ENCODE measurements around the gene SLC9A4. TPM values are rescaled to one million over a fixed set of nuclear protein-coding genes. Genes with fewer than 3 reads are reported as not detected.

The SLC9A4 gene
- total RNA-seq, 1 donor from 2014 or later = 2.2 TPM

DNA sequence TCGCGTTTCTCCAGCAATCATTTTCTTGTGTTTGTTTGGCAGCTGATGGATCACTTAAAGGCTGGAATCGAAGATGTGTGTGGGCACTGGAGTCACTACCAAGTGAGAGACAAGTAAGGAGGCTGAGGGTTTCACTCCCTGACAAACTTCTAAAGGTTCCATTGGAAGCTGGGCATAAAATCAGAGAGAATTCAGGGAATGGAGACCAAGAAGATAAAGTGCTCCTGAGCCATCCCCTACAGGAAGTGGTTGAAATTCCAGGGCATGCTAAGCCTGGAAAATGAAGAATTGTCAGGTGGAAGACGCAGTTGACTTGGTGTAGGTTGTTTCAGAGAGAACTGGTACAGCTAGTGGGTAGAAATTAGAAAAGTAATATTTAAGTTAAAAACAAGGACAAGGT, 39.1 kb downstream of the SLC9A4 start:
- DNase-seq (ENCODE audit: low read depth) = no peak
- Histone ChIP-seq H3K4me3 (ENCODE audit: low read depth, low read length) (no peak overlapping the region), H3K36me3 (ENCODE audit: control insufficient read depth, insufficient read depth, low read length) (no peaks in the 10 kb centered on the region), H3K27me3 (ENCODE audit: control insufficient read depth, insufficient read depth, low read length) (no peaks in the 10 kb centered on the region)
- TF ChIP-seq, protein P1, sequence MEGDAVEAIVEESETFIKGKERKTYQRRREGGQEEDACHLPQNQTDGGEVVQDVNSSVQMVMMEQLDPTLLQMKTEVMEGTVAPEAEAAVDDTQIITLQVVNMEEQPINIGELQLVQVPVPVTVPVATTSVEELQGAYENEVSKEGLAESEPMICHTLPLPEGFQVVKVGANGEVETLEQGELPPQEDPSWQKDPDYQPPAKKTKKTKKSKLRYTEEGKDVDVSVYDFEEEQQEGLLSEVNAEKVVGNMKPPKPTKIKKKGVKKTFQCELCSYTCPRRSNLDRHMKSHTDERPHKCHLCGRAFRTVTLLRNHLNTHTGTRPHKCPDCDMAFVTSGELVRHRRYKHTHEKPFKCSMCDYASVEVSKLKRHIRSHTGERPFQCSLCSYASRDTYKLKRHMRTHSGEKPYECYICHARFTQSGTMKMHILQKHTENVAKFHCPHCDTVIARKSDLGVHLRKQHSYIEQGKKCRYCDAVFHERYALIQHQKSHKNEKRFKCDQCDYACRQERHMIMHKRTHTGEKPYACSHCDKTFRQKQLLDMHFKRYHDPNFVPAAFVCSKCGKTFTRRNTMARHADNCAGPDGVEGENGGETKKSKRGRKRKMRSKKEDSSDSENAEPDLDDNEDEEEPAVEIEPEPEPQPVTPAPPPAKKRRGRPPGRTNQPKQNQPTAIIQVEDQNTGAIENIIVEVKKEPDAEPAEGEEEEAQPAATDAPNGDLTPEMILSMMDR (IDR thresholded peaks at IDR 0.05; ENCODE audit: insufficient read depth, low read length, poor library complexity, severe bottlenecking) = no peak

DNA sequence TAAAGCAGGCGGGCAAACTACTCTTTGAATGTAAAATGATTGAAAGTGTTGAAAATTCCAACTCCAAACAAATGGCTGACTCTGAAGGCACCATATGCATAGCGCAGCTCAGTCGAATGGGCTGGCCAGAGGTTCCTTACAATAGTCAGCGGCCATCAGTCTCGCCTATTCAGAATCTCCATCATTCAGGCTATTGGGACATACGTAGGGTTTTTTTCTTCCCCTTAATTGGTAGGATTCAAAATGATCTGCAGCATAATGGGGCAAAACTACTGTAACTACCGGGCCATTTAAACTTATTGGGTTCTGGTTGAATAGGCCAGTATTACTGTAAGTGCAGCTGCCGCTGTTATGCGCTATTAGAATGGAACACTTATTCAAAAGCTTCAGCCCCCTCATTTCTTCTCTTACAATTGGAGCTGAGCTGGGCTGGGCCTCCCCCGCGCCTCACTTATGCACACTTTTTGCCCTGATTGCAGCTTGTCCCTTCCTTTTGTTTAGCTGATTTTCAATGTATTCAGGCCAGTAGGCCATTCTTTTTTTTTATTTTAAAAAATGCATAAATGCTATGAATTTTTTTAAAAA, 40.4 kb downstream of the SLC9A4 start:
- TF ChIP-seq, protein P1 (IDR thresholded peaks at IDR 0.05; ENCODE audit: insufficient read depth, low read length, poor library complexity, severe bottlenecking) = no peak
- no peaks in the 10 kb centered on the region for H3K27me3 ChIP-seq (ENCODE audit: control insufficient read depth, insufficient read depth, low read length)

DNA sequence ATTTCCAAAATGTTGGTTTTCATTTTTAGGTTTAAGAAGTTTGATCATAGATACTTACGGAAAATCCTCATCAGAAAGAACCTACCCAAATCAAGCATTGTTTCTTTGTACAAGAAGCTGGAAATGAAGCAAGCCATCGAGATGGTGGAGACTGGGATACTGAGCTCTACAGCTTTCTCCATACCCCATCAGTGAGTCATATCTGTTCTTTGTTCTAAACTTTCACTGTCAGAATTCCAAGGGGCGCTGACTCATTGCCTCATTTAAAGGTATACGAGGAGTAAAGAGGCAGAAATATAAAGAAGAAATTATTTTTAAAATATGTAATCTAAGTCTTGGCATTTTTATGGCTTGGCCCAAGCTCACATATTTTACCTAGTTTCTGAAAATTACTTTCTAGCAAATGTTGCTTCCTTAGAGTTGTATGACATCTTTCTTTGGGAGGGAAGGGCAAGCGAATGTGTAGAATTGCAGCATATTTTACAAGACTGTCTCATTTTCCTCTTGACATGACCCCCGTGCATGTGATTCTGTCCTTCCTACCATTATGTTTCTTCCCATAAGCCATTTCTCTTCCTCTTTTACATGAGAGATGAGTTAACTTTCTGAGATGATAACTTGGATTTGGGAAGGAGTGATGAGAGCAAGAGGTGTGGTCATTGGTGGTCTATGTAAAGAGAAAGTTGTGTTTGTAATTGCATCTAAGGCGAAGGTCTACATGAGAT, 41.2 kb downstream of the SLC9A4 start:
- Histone ChIP-seq H3K4me3 (ENCODE audit: low read depth, low read length) (no peak overlapping the region), H3K36me3 (ENCODE audit: control insufficient read depth, insufficient read depth, low read length) (no peaks in the 10 kb centered on the region), H3K27me3 (ENCODE audit: control insufficient read depth, insufficient read depth, low read length) (no peaks in the 10 kb centered on the region)
- DNase-seq (ENCODE audit: low read depth) = peak; percentile 82
- TF ChIP-seq, protein P1 (IDR thresholded peaks at IDR 0.05; ENCODE audit: insufficient read depth, low read length, poor library complexity, severe bottlenecking) = no peak

More for the DNA sequence above, 40.4 kb downstream of the SLC9A4 start:
- Histone ChIP-seq H3K4me3 (ENCODE audit: low read depth, low read length) (no peak overlapping the region), H3K36me3 (ENCODE audit: control insufficient read depth, insufficient read depth, low read length) (no peaks in the 10 kb centered on the region)
- no peak for DNase-seq (ENCODE audit: low read depth)

DNA sequence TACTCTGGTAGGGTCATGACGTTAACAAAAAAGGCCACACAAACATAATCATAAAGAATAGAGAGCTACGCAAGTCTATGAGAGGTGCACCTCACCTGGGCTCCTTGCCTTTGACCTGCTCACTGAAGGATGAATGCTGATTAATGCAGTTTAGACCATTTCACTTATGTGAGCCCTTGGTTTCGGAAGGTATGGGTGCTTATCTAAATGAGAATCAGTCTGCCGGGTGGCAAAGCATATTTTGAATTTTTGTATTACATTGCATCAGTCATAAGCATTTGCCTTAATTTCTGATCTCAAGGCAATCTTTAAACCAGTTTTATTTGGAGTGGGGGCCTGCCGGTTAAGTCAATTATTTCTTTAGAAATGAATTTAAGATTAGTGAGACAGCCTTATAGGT, 42.8 kb downstream of the SLC9A4 start:
- TF ChIP-seq, protein P1 (IDR thresholded peaks at IDR 0.05; ENCODE audit: insufficient read depth, low read length, poor library complexity, severe bottlenecking) = no peak
- H3K4me3 ChIP-seq (ENCODE audit: low read depth, low read length) = no peak overlapping the region
- no peaks in the 10 kb centered on the region for H3K36me3 ChIP-seq (ENCODE audit: control insufficient read depth, insufficient read depth, low read length)
- peak; percentile 19 for DNase-seq (ENCODE audit: low read depth)
- H3K27me3 ChIP-seq (ENCODE audit: control insufficient read depth, insufficient read depth, low read length) = no peaks in the 10 kb centered on the region

DNA sequence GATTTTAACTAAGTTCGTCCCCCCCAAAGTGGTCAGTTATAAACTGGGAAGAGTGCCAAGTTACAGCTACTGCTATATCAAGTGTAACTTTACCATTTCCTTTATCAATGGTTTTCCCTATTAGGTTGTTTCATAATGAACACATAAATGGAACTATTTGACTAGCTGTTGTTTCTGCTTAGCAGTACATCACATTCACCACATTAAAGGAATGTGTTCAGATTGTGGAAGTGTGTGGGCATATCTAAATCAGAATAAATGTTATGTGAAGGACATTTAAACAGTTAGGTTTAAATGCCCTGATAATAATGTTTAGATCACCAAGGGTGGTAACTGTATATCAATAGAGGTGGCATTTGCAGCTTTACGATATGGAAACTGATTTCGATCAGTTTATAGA, 45.1 kb downstream of the SLC9A4 start:
- TF ChIP-seq, protein P1 (IDR thresholded peaks at IDR 0.05; ENCODE audit: insufficient read depth, low read length, poor library complexity, severe bottlenecking) = no peak
- DNase-seq (ENCODE audit: low read depth) = no peak
- H3K36me3 ChIP-seq (ENCODE audit: control insufficient read depth, insufficient read depth, low read length) = no peaks in the 10 kb centered on the region
- no peaks in the 10 kb centered on the region for H3K27me3 ChIP-seq (ENCODE audit: control insufficient read depth, insufficient read depth, low read length)
- H3K4me3 ChIP-seq (ENCODE audit: low read depth, low read length) = no peak overlapping the region
